Anterior cingulate cortex (tissue), 58 donors: ENCODE results near the gene PRSS36.
"Not testable (repeated sequence)": the region's sequence is repeated elsewhere in the genome, so short reads cannot be mapped to it uniquely, and the experiment has no call there.

Experiments
- DNase-seq, 58 donors: peaks; one replicate each; lab custom pipeline; 2025; lab: John Stamatoyannopoulos, UW

PRSS36 gene

DNA sequence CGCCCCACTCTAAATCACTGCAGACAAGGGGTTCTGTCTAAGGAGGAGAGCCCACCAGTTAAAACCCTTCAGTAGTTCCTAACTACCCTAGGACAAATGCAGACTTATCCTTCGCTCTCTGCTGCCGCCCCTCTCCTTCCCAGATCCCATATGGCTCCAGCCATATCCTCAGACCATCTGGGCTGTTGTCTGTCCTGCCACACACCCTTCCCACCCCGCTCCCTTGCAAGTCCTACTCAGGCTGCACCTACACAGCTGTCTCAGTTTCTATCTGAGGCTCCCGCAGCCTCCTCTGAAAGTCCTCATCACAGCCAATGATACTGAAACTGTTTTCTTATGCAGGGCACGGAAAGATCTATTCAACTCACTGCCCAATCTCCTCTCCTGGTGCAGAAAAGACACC is 42.4 kb downstream of the PRSS36 start:
- peak in 15 of 58 donors; percentile 10 to 48 (median 19) for DNase-seq

DNA sequence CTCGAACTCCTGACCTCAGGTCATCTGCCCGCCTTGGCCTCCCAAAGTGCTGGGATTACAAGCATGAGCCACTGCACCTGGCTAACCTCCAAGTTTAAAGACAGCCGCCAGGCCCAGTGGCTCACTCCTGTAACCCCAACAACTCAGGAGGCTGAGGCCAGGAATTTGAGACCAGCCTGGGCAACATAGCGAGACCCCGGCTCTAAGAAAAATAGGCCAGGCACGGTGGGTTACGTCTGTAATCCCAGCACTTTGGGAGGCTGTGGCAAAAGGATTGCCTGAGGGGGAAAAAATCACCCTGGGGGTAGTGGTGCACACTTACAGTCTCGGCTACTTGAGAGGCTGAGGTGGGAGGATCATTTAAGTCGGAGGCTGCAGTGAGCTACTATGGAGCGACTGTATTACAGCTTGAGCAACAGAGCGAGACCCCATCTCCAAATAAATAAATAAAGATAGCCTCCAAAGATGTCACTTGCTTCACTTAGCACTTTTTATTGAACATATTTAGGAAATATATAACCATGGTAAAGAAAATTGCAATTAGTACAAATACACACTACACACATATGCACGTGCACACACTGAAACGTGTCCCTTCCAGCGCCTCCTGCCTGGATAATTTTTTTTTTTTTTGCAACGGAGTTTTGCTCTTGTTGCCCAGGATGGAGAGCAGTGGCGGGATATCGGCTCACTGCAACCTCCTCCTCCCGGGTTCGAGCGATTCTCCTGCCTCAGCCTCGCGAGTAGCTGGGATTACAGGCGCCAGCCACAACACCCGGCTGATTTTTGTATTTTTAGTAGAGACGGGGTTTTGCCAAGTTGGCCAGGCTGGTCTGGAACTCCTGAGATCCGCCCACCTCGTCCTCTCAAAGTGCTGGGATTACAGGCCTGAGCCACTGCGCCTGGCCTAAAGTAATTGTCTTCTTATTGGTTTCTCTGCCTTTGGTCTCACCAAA is 43.1 kb downstream of the PRSS36 start:
- DNase-seq: peak in 4 of 58 donors; percentile 11 to 37 (median 32)

DNA sequence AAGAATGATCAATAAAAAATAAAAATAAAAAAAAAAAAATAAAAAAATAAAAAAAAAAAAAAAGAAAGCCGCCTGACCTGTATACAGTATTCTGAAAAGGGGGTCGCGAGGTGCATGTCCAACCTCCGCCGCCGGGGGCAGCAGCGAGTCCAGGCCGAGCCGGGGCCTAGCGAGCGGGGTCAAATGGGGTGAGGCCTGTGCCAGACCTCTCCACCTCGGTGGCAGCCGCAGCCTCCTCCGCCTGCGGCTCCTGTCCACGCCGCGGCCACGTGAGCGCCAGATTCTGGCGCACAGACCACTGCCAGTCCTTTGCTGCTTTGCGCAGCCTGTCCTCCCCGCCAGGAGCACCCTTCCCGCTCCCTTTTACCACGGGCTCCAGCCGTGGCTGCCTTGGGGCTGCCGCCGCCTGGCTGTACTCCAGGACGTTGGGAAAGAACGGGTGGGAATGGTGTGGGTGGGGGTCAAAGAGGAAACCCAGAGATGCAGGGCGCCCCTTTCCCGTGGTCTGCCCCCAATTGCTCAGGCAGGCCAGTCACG is 44.1 kb downstream of the PRSS36 start:
- peak in 53 of 58 donors; percentile 15 to 83 (median 58) for DNase-seq

DNA sequence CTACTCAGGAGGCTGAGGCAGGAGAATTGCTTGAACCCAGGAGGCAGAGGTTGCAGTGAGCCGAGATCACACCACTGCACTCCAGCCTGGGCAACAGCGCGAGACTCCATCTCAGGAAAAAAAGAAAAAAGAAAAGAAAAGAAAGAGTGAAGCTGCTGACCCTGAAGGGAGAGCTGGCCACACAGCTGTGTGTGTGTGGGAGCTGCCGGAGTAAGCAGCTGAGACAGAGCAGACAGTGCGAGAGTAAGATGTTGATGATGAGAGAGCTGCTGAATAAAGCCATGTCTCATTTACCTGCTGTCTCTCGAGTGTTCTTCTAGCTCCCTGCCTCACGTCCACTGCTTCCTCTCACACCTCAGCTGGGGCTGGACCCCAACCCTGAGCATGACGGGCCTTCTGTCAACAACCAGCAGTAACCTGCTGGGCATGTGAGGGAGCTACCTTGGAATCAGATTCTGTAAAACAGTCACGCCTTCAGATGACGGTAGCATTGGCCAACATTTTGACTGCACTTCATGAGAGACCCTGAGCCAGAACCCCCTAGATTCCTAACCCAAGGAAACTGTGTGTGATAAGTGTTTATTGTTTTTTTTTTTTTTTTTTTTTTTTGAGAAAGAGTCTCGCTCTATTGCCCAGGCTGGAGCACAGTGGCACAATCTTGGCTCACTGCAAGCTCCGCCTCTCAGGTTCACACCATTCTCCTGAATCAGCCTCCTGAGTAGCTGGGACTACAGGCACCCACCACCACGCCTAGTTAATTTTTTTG is 48.8 kb downstream of the PRSS36 start:
- DNase-seq: not testable (repeated sequence)

DNA sequence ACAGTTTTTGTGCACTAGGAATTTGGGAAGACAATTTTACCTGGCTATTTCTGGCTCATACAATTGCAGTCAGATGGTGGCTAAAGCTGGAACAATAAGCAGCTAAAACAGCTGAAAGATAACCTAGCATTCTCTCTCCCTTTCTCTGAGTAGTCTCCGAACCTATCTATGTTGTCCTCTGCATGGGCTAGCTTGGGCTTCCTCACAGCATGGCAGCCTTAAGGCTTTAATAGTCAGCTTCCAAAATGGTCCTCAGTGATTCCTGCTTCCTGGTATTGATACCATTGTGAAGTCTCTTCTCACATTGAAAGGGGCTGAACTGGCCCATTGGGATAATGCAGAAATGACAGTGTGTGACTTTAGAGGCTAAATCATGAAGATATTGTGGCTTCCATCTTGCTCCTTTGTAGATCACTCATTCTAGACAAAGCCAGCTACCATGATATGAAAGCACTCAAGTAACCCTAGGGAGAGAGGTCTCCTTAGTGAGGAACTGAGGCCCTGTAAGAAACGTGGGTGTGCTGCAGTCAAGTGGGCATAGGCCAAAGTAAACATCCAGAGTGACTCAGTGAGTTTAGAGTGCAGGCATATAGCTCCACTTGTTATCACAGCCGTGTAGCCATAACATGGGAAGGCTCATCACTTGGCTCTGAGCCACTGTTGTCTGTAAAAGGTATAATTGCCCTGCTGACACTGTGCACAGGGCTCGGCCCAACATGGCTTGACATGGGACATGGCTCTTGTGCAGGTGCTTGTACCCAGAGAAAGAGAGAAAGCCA is 49.8 kb downstream of the PRSS36 start:
- no peak for DNase-seq

DNA sequence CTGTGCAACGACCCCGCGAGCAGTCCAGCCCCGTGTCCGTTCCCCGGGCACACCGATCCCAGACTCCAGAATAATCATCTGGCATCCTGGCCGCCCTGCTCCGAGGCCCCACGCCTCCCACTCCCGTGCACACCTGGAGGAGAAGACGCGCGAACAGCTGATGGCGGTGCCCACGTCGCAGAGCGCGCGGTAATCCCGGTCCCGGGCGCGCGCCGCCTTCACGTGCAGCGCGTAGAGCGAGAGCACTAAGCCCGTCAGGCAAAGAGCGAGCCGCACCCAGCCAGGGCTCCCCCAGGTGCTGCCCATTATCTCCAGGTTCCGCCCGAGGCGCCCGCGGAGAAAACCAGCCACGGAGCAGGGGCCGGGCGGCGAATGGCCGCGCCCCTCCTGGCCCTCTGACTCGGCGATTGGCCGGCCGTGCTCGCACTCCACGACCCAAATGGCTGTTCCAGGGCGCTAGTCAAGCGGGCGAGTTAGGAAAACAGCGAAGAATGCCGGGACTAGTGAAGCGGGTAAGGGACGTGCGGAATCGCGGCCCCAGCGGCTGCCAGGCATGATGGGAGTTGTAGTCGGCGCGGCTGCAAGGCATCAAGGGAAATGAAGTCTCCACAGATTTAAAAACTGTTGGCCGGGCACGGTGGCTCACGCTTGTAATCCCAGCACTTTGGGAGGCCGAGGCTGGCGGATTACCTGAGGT is 55.3 kb downstream of the PRSS36 start, which contains the start of gene VKORC1:
VKORC1 (minus strand) TSS at position 374 of the 697 bp plus-strand sequence; CDS start at position 306, 68 bp downstream.
- DNase-seq: peak; percentile 56 to 97 (median 90)

DNA sequence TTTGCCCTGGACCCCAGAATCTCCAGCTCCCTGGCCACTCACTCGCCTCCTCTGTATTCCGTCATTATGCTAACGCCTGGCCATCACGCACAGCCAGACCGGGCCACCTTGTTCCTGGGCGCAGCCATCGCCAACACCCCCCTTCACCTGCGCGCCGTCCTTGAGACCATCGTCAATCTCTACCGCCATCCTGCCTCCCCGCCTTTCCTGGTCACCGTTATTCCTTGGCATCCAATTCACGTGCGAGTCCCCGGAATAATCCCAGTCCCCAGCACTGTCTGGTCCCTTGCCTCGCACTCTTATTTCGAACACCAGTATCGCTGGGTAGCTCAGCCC is 55.8 kb downstream of the PRSS36 start:
- DNase-seq: peak in 8 of 58 donors; percentile 18 to 60 (median 46)

DNA sequence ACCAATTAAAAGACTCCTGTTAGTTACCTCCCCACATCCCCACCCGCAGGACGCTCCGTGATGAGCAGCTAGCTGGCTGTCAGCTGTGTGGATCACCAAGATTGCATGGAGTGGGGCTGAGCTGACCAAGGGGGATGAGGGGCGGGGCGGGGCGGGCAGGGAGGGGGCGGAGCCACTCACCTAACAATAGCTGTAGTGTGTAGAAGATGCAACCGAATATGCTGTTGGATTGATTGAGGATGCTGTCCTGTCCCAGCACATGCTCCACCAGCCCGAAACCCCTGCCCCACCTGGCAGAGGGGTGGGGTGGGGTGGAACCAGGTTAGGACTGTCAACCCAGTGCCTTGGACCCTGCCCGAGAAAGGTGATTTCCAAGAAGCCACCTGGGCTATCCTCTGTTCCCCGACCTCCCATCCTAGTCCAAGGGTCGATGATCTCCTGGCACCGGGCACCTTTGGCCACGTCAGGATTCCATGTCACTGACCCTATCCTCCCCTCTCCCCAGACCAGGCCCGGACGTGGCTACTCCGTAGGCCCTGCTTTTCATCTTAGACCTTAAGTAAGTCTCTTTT is 56.6 kb downstream of the PRSS36 start:
- peak in 43 of 58 donors; percentile 13 to 83 (median 44) for DNase-seq

DNA sequence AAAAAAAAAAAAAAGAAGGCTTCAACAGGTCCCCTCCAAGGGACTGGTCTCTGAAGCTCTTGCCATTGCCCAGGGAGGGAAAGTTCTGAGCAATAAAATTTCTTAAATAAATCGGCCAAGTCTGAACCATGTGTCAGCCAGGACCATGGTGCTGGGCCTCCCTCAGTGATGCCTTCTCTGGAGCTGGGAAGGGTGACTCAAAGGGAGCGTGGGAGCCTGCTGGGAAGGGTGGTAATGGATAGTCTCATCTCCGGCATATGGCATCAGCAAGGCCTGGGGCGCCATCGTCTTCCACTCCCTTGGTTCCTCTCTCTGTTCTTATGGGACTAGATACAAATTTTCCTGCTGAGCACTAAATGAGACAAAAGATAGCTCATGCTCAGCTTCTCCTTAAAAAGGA is 57.5 kb downstream of the PRSS36 start:
- peak in 4 of 58 donors; percentile 11 to 33 (median 18) for DNase-seq

DNA sequence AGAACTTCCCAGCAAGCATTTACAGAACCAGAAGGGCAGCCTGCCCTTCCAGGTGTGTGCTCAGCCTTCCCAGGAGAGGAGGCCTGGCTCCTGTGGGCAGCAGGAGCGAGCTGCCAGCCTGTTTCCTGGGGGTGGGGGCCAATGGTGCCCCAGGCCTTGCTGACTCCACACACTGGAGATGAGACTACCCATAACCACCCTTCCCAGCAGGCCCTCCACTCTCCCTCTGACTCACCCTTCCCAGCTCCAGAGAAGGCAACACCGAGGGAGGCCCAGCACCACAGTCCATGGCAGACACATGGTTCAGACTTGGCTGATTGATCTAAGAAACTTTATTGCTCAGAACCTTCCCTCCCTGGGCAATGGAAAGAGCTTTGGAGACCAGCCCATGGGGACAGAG is 59.3 kb downstream of the PRSS36 start:
- DNase-seq: no peak

DNA sequence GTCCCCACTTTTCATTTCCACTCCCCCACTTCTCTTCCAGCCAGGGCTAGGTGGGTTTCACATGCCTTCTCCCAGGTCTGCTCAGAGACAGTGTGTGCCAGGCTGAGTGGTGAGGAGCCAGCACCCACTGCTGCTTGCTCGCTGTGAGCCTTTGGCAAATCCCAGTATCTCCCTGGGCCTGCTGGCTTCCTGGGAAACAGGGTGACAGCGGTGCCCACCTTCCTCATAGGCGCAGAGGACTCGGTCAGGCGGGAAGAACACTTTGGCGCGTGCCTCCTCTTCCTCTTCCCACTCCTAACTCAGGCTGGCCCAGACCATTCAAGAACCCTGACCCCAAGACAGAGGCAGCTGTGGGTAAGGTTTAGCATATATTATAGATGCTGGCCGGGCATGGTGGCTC is 60.7 kb downstream of the PRSS36 start:
- no peak for DNase-seq
